HEK293 (cell line): ENCODE results near the gene MPEG1.
A peak's percentile ranks its signal among the peaks of the same experiment; 100 is the strongest.

Source experiments
- CTCF ChIA-PET: fragments of 350-600 bp; formaldehyde crosslinking; extraction: SDS; loops from one replicate; lab custom pipeline; 2021; ENCODE audit warnings: antibody characterized with exemption; lab: Yijun Ruan, JAX
- POLR2A ChIA-PET: fragments of 300-600 bp; formaldehyde crosslinking; extraction: SDS; loops from one replicate; lab custom pipeline; 2020; ENCODE audit warnings: antibody characterized with exemption, inconsistent platforms; lab: Yijun Ruan, JAX
- H3K27ac ChIP-seq: fragments of 200-500 bp; sonication (Bioruptor generic); 2 replicates; pipeline ENCODE4 v1.5.1; 2014; ENCODE audit warnings: low read depth, low read length, control low read depth, inconsistent platforms; ENCODE audit errors: extremely low read depth
- H3K36me3 ChIP-seq, 2 experiments: fragments of 200-500 bp in 1 of 2; sonication (Bioruptor generic) in 1 of 2; 1 replicate in 1 of 2; 2 replicates in 1 of 2; pipeline ENCODE4 v1.5.1; 2014 to 2017; ENCODE audit warnings: inconsistent platforms in 2 of 2, low read length in 2 of 2; ENCODE audit not compliant: control insufficient read depth in 2 of 2, insufficient read depth in 1 of 2
- H3K4me1 ChIP-seq: fragments of 200-500 bp; sonication (Bioruptor generic); 2 replicates; pipeline ENCODE4 v1.5.1; 2014; ENCODE audit warnings: mild to moderate bottlenecking, low read length, inconsistent platforms; ENCODE audit not compliant: control insufficient read depth, insufficient read depth
- H3K4me3 ChIP-seq: 2 replicates; pipeline ENCODE4 v1.5.1; 2011; ENCODE audit warnings: low read depth, mild to moderate bottlenecking, control low read depth, low read length, moderate library complexity
- H3K9me3 ChIP-seq: fragments of 200-500 bp; sonication (Bioruptor generic); 2 replicates; pipeline ENCODE4 v1.5.1; 2014; ENCODE audit warnings: low read depth, low read length, inconsistent platforms; ENCODE audit not compliant: control insufficient read depth, insufficient read depth
- CTCF ChIP-seq: fragments of 450-650 bp; formaldehyde crosslinking; IDR thresholded peaks from 2 replicates; pipeline ENCODE4 v1.5.1; 2016; ENCODE audit warnings: missing biosample characterization, missing genetic modification characterization
- GFI1B ChIP-seq: fragments of 450-650 bp; formaldehyde crosslinking; IDR thresholded peaks from 2 replicates; pipeline ENCODE4 v1.5.1; 2016; ENCODE audit warnings: missing biosample characterization, missing genetic modification characterization
- KLF1 ChIP-seq: fragments of 450-650 bp; formaldehyde crosslinking; IDR thresholded peaks from 2 replicates; pipeline ENCODE4 v1.5.1; 2016; ENCODE audit warnings: missing biosample characterization, missing genetic modification characterization
- PATZ1 ChIP-seq: fragments of 450-650 bp; formaldehyde crosslinking; IDR thresholded peaks from 2 replicates; pipeline ENCODE4 v1.5.1; 2016; ENCODE audit warnings: missing biosample characterization, missing genetic modification characterization
- PRDM2 ChIP-seq: fragments of 450-650 bp; formaldehyde crosslinking; IDR thresholded peaks from 2 replicates; pipeline ENCODE4 v1.5.1; 2016; ENCODE audit warnings: missing biosample characterization, missing genetic modification characterization, borderline replicate concordance
- ZFHX2 ChIP-seq: fragments of 450-650 bp; formaldehyde crosslinking; conservative IDR thresholded peaks from 2 replicates; pipeline ENCODE4 v1.5.1; 2016; ENCODE audit warnings: missing biosample characterization, missing genetic modification characterization
- ZNF112 ChIP-seq: fragments of 450-650 bp; formaldehyde crosslinking; IDR thresholded peaks from 2 replicates; pipeline ENCODE4 v1.5.0; 2017; ENCODE audit warnings: missing biosample characterization, missing genetic modification characterization
- ZNF174 ChIP-seq: fragments of 450-650 bp; formaldehyde crosslinking; IDR thresholded peaks from 2 replicates; pipeline ENCODE4 v1.5.0; 2017; ENCODE audit warnings: missing biosample characterization, mild to moderate bottlenecking, missing genetic modification characterization
- ZNF211 ChIP-seq: fragments of 450-650 bp; formaldehyde crosslinking; IDR thresholded peaks from 2 replicates; pipeline ENCODE4 v1.5.1; 2016; ENCODE audit warnings: low read depth, missing biosample characterization, missing genetic modification characterization
- ZNF311 ChIP-seq: fragments of 450-650 bp; formaldehyde crosslinking; IDR thresholded peaks from 2 replicates; pipeline ENCODE4 v1.5.1; 2017; ENCODE audit warnings: missing biosample characterization, missing genetic modification characterization, borderline replicate concordance
- ZNF366 ChIP-seq: fragments of 450-650 bp; formaldehyde crosslinking; conservative IDR thresholded peaks from 2 replicates; pipeline ENCODE4 v1.5.1; 2016; ENCODE audit warnings: missing biosample characterization, missing genetic modification characterization
- ZNF654 ChIP-seq: fragments of 450-650 bp; formaldehyde crosslinking; IDR thresholded peaks from 2 replicates; pipeline ENCODE4 v1.5.1; 2016; ENCODE audit warnings: low read depth, missing biosample characterization, missing genetic modification characterization

MPEG1 gene

GRCh38 chr11:59173964-59174663 is 38.6 kb downstream of the MPEG1 start (continued):
- peak; percentile 48; the same call in 1 of the 2 replicates for TF ChIP-seq PATZ1 (tag by site-specific recombination)
- TF ChIP-seq ZNF211 (tag by site-specific recombination), result no peak
- TF ChIP-seq ZNF311 (tag by site-specific recombination), result no peak
- TF ChIP-seq PRDM2, result no peak
- no peak for TF ChIP-seq ZNF654 (tag by site-specific recombination)
- TF ChIP-seq ZNF112, result no peak
- no peak for TF ChIP-seq ZNF366 (tag by site-specific recombination)
- no peak for TF ChIP-seq ZNF174 (tag by site-specific recombination)
- no peak for TF ChIP-seq CTCF (tag by site-specific recombination)
- TF ChIP-seq KLF1 (tag by site-specific recombination), result peak; percentile 97
- TF ChIP-seq, all 188 proteins: peak for 10

- Histone ChIP-seq H3K9me3 (no peaks in the 10 kb centered on the region), H3K4me1 (no peaks in the 10 kb centered on the region; the same call in 1 of the 2 replicates), H3K27ac (no peak overlapping the region), H3K4me3 (peak overlapping the region; percentile 41), H3K36me3 (no peaks in the 10 kb centered on the region)
- CTCF ChIA-PET, result interaction anchor here (0.6 to 6.7 kb wide), 7 partner anchors 13 to 507 kb away, joined by 3 to 78 read pairs (median 6); no protein-coding TSS in a partner anchor
- TF ChIP-seq ZFHX2 (peak; percentile 29; the same call in 1 of the 2 replicates), GFI1B (tag by site-specific recombination) (no peak)
- POLR2A ChIA-PET, result no interaction called here
Measured at GRCh38 chr11:59173080-59173963, 39.4 kb downstream of the MPEG1 start.
